ENCODE results near the gene SPATA18. TPM values are rescaled to one million over a fixed set of nuclear protein-coding genes. Genes with fewer than 3 reads are reported as not detected.

The SPATA18 gene
- total and polyA plus RNA-seq, 2 donors (not counting 1 experiment from before 2014, with no cell fraction given) = 0.42 to 1.9 TPM

GRCh38 chr4:52049266-52049665, 1.8 kb upstream of the SPATA18 start:
- ChIA-PET CTCF (no interaction called here), POLR2A (no interaction called here)

More at GRCh38 chr4:52049266-52049665, 1.8 kb upstream of the SPATA18 start:
- Mint-ChIP-seq H3K9me3 (ENCODE audit: insufficient read depth) (no peaks in the 10 kb centered on the region), H3K27me3 (peaks cover 42% of the 10 kb centered on the region), H3K4me1 (peaks cover 29% of the 10 kb centered on the region), H3K27ac (no peak overlapping the region), H3K4me3 (no peak overlapping the region)
- no peak overlapping the region for H3K9ac ChIP-seq (ENCODE audit: low read length)
- H3K36me3 ChIP-seq (replicated peaks in 1 of 2; ENCODE audit: control extremely low read depth in 1 of 2, control insufficient read depth in 1 of 2, extremely low read depth in 1 of 2, insufficient read depth in 2 of 2, low read length in 1 of 2) = no peaks in the 10 kb centered on the region
- H3K27me3 ChIP-seq (replicated peaks in 1 of 4; ENCODE audit: control extremely low read depth in 1 of 4, control insufficient read depth in 3 of 4, insufficient read depth in 4 of 4, low read length in 3 of 4) = peaks cover 0 to 40% (median 30%) of the 10 kb centered on the region in 4 experiments
- intact Hi-C loops (cut with micrococcal nuclease) = no loop called here
- H3K4me2 ChIP-seq (replicated peaks; ENCODE audit: low read depth, low read length, poor library complexity, severe bottlenecking) = no peak overlapping the region
- ATAC-seq (ENCODE audit: low read depth) (no peak), DNase-seq (no peak)
- no peak overlapping the region for H2AFZ ChIP-seq (ENCODE audit: insufficient read depth, low read depth, low read length, poor library complexity, severe bottlenecking)
- 67% methylated on average over 1 of the region's 5 CpGs for WGBS (ENCODE audit: insufficient coverage)
- H3K79me2 ChIP-seq (ENCODE audit: control insufficient read depth, insufficient read depth, low read length) = no peaks in the 10 kb centered on the region
- peaks cover 18 to 22% of the 10 kb centered on the region in 2 donors for H3K4me1 ChIP-seq (ENCODE audit: control insufficient read depth in 2 of 2, insufficient read depth in 2 of 2, low read length in 2 of 2)
- H3K4me3 ChIP-seq (ENCODE audit: control extremely low read depth in 1 of 5, extremely low read depth in 1 of 5, insufficient read depth in 1 of 5, low read depth in 2 of 5, low read length in 4 of 5) = no peak overlapping the region
- H3K27ac ChIP-seq (ENCODE audit: low read length in 2 of 2) = no peak overlapping the region
- no peaks in the 10 kb centered on the region for H4K20me1 ChIP-seq (ENCODE audit: control insufficient read depth, insufficient read depth, low read length, poor library complexity, severe bottlenecking)
- TF ChIP-seq CTCF (IDR thresholded peaks at IDR 0.05) (no peak), EZH2 (IDR thresholded peaks at IDR 0.05; ENCODE audit: borderline replicate concordance, insufficient read depth, low read depth, low read length, poor library complexity, severe bottlenecking) (no peak)
- H3K9me3 ChIP-seq (ENCODE audit: control extremely low read depth in 1 of 3, control insufficient read depth in 2 of 3, insufficient read depth in 1 of 3, low read length in 2 of 3) = peaks cover 0 to 7% (median 0%) of the 10 kb centered on the region in 3 donors
